ENCODE measurements around the gene LGR4. TPM values are rescaled to one million over a fixed set of nuclear protein-coding genes. Genes with fewer than 3 reads are reported as not detected.
A peak's percentile ranks its signal among the peaks of the same experiment; 100 is the strongest.

Gene LGR4
- total RNA-seq, 4 donors from 2014 or later: 9.4 to 57.9 (median 16.1) TPM

GRCh38 chr11:27468995-27469695 lies 3.4 kb downstream of the LGR4 start:
- no peak for TF ChIP-seq CTCF (IDR thresholded peaks at IDR 0.05)
- no peak for TF ChIP-seq POLR2A (IDR thresholded peaks at IDR 0.05)
- Histone ChIP-seq H3K36me3 (no peaks in the 10 kb centered on the region), H3K27me3 (no peaks in the 10 kb centered on the region), H3K4me1 (peaks cover 0 to 6% of the 10 kb centered on the region in 2 donors), H3K9me3 (no peaks in the 10 kb centered on the region), H3K27ac (no peak overlapping the region), H3K4me3 (no peak overlapping the region)
- intact Hi-C loops (cut with DNase I; ENCODE audit: low total_unique reads): no loop called here
- no peak for DNase-seq

GRCh38 chr11:27468209-27468994 lies 4.2 kb downstream of the LGR4 start:
- no peaks in the 10 kb centered on the region for H3K9me3 ChIP-seq
- intact Hi-C loops (cut with DNase I; ENCODE audit: low total_unique reads): no loop called here
- no peak overlapping the region for H3K4me3 ChIP-seq
- no peak for DNase-seq
- TF ChIP-seq CTCF (IDR thresholded peaks at IDR 0.05): no peak
- TF ChIP-seq POLR2A (IDR thresholded peaks at IDR 0.05): no peak
- H3K36me3 ChIP-seq: no peaks in the 10 kb centered on the region
- H3K27ac ChIP-seq: no peak overlapping the region
- peaks cover 0 to 6% of the 10 kb centered on the region in 2 donors for H3K4me1 ChIP-seq
- no peaks in the 10 kb centered on the region for H3K27me3 ChIP-seq

DNA sequence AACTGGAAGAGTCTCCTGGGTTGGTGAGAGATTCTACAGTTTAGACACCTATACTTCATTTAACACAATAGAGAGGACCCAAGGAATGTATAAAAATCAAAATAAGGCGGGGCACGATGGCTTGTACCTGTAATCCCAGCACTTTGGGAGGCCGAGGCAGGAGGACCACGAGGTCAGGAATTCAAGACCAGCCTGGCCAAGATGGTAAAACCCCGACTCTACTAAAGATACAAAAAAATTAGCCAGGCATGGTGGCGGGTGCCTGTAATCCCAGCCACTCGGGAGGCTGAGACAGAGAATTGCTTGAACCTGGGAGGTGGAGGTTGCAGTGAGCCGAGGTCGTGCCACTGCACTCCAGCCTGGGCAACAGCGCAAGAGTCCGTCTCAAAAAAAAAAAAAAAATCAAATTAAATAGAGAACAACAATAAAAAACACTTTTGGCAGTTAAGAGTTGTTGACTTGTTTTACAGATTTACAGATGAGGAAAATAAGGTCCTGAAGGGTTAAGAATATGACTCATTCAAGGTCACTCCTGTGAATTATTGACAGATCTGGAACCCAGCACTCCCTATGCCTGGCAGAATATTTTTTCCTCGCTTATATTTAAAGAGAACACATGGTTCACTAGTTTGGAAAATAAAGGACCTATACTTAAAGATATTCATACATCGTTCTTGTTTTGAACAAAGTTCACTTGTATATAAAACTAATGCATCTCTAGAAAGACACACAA lies 5.2 kb downstream of the LGR4 start:
- intact Hi-C loops (cut with DNase I; ENCODE audit: low total_unique reads): no loop called here

GRCh38 chr11:27466363-27466762 lies 6.2 kb downstream of the LGR4 start:
- H3K4me1 ChIP-seq: peaks cover 0 to 6% of the 10 kb centered on the region in 2 donors
- H3K27me3 ChIP-seq: no peaks in the 10 kb centered on the region
- peak overlapping the region in 1 of 2 donors; percentile 38 for H3K27ac ChIP-seq
- no peak for DNase-seq
- intact Hi-C loops (cut with DNase I; ENCODE audit: low total_unique reads): no loop called here
- H3K36me3 ChIP-seq: no peaks in the 10 kb centered on the region
- TF ChIP-seq POLR2A (IDR thresholded peaks at IDR 0.05): no peak
- TF ChIP-seq CTCF (IDR thresholded peaks at IDR 0.05): no peak
- H3K4me3 ChIP-seq: no peak overlapping the region
- H3K9me3 ChIP-seq: no peaks in the 10 kb centered on the region

More for the DNA sequence above, 5.2 kb downstream of the LGR4 start:
- peaks cover 0 to 6% of the 10 kb centered on the region in 2 donors for H3K4me1 ChIP-seq
- no peaks in the 10 kb centered on the region for H3K27me3 ChIP-seq
- no peak overlapping the region for H3K4me3 ChIP-seq
- TF ChIP-seq POLR2A (IDR thresholded peaks at IDR 0.05) (no peak), CTCF (IDR thresholded peaks at IDR 0.05) (no peak)
- no peaks in the 10 kb centered on the region for H3K9me3 ChIP-seq
- DNase-seq: no peak
- H3K36me3 ChIP-seq: no peaks in the 10 kb centered on the region
- no peak overlapping the region for H3K27ac ChIP-seq

All from uterus (tissue), 4 donors.